Spleen (tissue), 11 donors: ENCODE measurements around the gene TNNT2. TPM values are rescaled to one million over a fixed set of nuclear protein-coding genes. Genes with fewer than 3 reads are reported as not detected.

ENCODE experiments used
- DNase-seq: peaks from one replicate; pipeline ENCODE4 v3.0.0-alpha.2; 2020
- H3K27ac ChIP-seq, 8 donors: fragments of 200-600 bp; sonication (generic) in 7 of 8; 1 replicate in 4 of 8; 2 replicates in 4 of 8; pipeline versions ENCODE4 v1.5.0 to v1.8.0; 2016 to 2021; ENCODE audit warnings: inconsistent platforms in 4 of 8, mild to moderate bottlenecking in 4 of 8, moderate library complexity in 1 of 8
- H3K27me3 ChIP-seq, 7 donors: fragments of 200-600 bp; sonication (generic) in 6 of 7; replicated peaks in 1 of 7; 1 replicate in 4 of 7; 2 replicates in 3 of 7; pipeline versions ENCODE4 v1.5.0 to v1.8.0; 2016 to 2021; ENCODE audit warnings: inconsistent platforms in 3 of 7, mild to moderate bottlenecking in 1 of 7
- H3K36me3 ChIP-seq, 6 donors: fragments of 200-600 bp; sonication (generic) in 5 of 6; 1 replicate in 4 of 6; 2 replicates in 2 of 6; pipeline versions ENCODE4 v1.5.0 to v1.8.0; 2016 to 2021; ENCODE audit warnings: inconsistent platforms in 2 of 6
- H3K4me1 ChIP-seq, 6 donors: fragments of 200-600 bp; sonication (generic) in 5 of 6; 1 replicate in 3 of 6; 2 replicates in 3 of 6; pipeline versions ENCODE4 v1.5.0 to v1.8.0; 2016 to 2021; ENCODE audit warnings: inconsistent platforms in 3 of 6
- H3K4me3 ChIP-seq, 8 donors: fragments of 200-600 bp; sonication (generic) in 7 of 8; 1 replicate in 4 of 8; 2 replicates in 4 of 8; pipeline versions ENCODE4 v1.5.0 to v1.8.0; 2016 to 2021; ENCODE audit warnings: inconsistent platforms in 4 of 8, mild to moderate bottlenecking in 4 of 8, moderate library complexity in 2 of 8
- H3K9me3 ChIP-seq, 8 donors: fragments of 200-600 bp; sonication (generic) in 7 of 8; 1 replicate in 4 of 8; 2 replicates in 4 of 8; pipeline versions ENCODE4 v1.5.0 to v1.8.0; 2016 to 2021; ENCODE audit warnings: inconsistent platforms in 4 of 8
- POLR2A ChIP-seq, 3 donors: fragments of 450-650 bp; IDR thresholded peaks; one replicate each; pipeline ENCODE4 v1.5.1; 2017; ENCODE audit warnings: antibody characterized with exemption in 3 of 3, mild to moderate bottlenecking in 1 of 3
- POLR2AphosphoS5 ChIP-seq, 3 donors: sonication (generic); formaldehyde crosslinking; IDR thresholded peaks; one replicate each; pipeline ENCODE4 v1.5.1; 2017; ENCODE audit warnings: antibody characterized with exemption in 3 of 3
- WGBS, 5 donors: extraction: QIAGEN DNeasy Blood & Tissue Kit in 3 of 5; methylation state at CpG; one replicate each; pipeline versions ENCODE4 v1.1.5 to v1.1.7; 2013 to 2018; 5-methylcytosine and 5-hydroxymethylcytosine counted together
- intact Hi-C: fragments of 100-400 bp; cut with DNase I; formaldehyde crosslinking; loops from one replicate; pipeline ENCODE4 v1.15.0; 2023; ENCODE audit warnings: low total_unique reads
- polyA plus RNA-seq, 3 donors: library from polyadenylated mRNA; stranded (reverse); fragments of 200-250 nt; gene quantifications; one replicate each; pipeline ENCODE4 v1.2.1, GENCODE V29; 2013
- total RNA-seq, 7 donors: library from RNA; depleted of rRNA in 3 of 7; stranded (reverse); fragments of >200 nt in 3 of 7; fragmentation: NEBNext Ultra II Directional in 4 of 7; extraction: Animal tissue kit (Norgen Biotek cat#: 25700) in 4 of 7; gene quantifications; one replicate each; pipeline versions ENCODE4 v1.1.0 to v1.2.1, GENCODE V29; 2016 to 2021
- TF ChIP-seq, protein P1 (sequence below), 11 experiments: fragments of 200-600 bp in 7 of 11; fragments of 450-650 bp in 4 of 11; sonication (generic) in 4 of 11; IDR thresholded peaks in 8 of 11; conservative IDR thresholded peaks in 3 of 11; 1 replicate in 7 of 11; 2 replicates in 4 of 11; pipeline versions ENCODE4 v1.4.0 to v1.8.0; 2016 to 2021; ENCODE audit warnings: antibody characterized with exemption in 11 of 11, inconsistent platforms in 4 of 11, mild to moderate bottlenecking in 1 of 11
- donor health status: healthy with polysubstance abuse.
- donor health status: DM: no; HTN: no; CAD: no; lungs with moderate emphysema.
- donor health status: DM: no; HTN: no; CAD: no.
- donor health status: Bipolar disorder and iron deficiency.
- donor health status: healthy.
- donor health status: DM: no; HTN: no; CAD: no.
- donor health status: DM: yes; HTN: yes; CAD: no.

Gene TNNT2
- total and polyA plus RNA-seq, 10 donors, result 0.41 to 3.8 (median 1.2) TPM; not detected in 5

DNA sequence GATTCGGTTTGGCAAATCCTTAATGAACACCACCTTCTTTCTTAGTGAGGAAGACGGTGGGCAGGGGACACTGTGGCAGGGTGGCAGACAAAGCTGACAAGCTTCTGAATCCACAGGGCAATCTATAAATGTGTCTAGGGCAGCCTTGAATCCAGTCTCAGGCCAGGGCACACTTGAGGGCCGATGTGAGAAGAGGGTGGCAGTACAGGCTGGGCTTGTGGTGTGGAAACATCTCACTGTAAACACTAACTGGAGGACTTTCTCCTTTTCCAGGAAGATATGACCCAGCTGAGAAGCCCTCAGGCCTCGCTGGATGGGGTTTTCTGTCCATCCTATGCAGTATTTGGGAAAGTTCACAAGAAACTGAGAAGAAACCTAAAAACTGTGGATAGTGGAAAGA lies 47.7 kb downstream of the TNNT2 start:
- WGBS, 5 donors, result 75 to 87% (median 84%) methylated on average over 4 of the region's 4 CpGs
- no peak overlapping the region for H3K27ac ChIP-seq
- H3K27me3 ChIP-seq, result peaks cover 0 to 6% (median 0%) of the 10 kb centered on the region in 7 donors
- intact Hi-C loops, result no loop called here
- no peaks in the 10 kb centered on the region for H3K9me3 ChIP-seq
- no peaks in the 10 kb centered on the region for H3K36me3 ChIP-seq
- no peak overlapping the region for H3K4me3 ChIP-seq
- TF ChIP-seq POLR2A (IDR thresholded peaks at IDR 0.05), result no peak
- TF ChIP-seq POLR2AphosphoS5 (IDR thresholded peaks at IDR 0.05), result no peak
- TF ChIP-seq, protein P1, sequence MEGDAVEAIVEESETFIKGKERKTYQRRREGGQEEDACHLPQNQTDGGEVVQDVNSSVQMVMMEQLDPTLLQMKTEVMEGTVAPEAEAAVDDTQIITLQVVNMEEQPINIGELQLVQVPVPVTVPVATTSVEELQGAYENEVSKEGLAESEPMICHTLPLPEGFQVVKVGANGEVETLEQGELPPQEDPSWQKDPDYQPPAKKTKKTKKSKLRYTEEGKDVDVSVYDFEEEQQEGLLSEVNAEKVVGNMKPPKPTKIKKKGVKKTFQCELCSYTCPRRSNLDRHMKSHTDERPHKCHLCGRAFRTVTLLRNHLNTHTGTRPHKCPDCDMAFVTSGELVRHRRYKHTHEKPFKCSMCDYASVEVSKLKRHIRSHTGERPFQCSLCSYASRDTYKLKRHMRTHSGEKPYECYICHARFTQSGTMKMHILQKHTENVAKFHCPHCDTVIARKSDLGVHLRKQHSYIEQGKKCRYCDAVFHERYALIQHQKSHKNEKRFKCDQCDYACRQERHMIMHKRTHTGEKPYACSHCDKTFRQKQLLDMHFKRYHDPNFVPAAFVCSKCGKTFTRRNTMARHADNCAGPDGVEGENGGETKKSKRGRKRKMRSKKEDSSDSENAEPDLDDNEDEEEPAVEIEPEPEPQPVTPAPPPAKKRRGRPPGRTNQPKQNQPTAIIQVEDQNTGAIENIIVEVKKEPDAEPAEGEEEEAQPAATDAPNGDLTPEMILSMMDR (IDR thresholded peaks at IDR 0.05 in 8 of 11, conservative IDR thresholded peaks at IDR 0.05 in 3 of 11), result no peak
- H3K4me1 ChIP-seq, result no peaks in the 10 kb centered on the region
- peak; percentile 41 for DNase-seq

DNA sequence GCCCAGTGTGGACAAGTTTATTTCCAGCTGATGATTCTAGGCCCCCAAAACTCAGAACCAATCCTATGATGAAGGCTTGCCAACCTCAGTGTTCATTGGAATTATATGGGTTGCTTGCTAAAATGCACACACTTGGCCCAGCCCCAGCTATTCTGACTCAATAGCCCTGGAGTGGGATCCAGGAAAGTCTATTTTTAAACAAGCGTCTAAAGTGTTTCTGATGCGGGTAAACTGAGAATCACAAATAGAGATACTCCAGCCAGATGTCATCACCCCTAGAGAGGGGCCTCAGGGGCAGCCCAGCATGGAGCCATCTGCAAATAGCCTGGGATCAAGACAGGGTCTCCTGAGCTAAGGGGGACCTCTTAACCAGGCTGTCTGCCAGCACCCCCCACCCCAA lies 48.2 kb downstream of the TNNT2 start:
- DNase-seq, result peak; percentile 15
- intact Hi-C loops, result no loop called here
- Histone ChIP-seq H3K4me3 (no peak overlapping the region), H3K9me3 (no peaks in the 10 kb centered on the region), H3K27me3 (peaks cover 0 to 6% (median 0%) of the 10 kb centered on the region in 7 donors), H3K4me1 (no peaks in the 10 kb centered on the region), H3K27ac (no peak overlapping the region), H3K36me3 (no peaks in the 10 kb centered on the region)
- TF ChIP-seq POLR2A (IDR thresholded peaks at IDR 0.05) (no peak), POLR2AphosphoS5 (IDR thresholded peaks at IDR 0.05) (no peak)
- TF ChIP-seq, protein P1 (IDR thresholded peaks at IDR 0.05 in 8 of 11, conservative IDR thresholded peaks at IDR 0.05 in 3 of 11), result no peak
- WGBS, 5 donors, result 80 to 96% (median 88%) methylated on average over 2 of the region's 2 CpGs

DNA sequence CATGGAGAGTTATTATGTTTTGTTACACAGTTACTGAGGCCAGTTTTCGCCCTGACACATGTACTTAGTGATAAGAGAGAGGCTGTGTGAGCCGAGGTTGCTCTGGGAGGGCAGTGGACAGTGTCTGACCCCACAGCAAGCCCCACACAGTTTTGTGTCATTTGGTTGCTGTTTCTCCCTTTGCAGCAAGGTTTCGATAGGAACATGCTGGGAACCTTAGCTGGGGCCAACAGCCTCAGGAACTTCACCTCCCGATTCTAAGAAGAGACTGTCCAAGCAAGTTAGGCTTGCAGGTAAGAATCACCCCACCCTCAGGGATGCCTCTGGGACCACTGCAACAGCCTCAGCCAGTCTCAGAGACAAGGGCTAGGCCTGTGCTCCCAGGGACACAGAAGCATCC lies 48.9 kb downstream of the TNNT2 start:
- H3K27ac ChIP-seq, result no peak overlapping the region
- WGBS, 5 donors, result 64 to 82% (median 77%) methylated on average over 4 of the region's 4 CpGs
- H3K9me3 ChIP-seq, result no peaks in the 10 kb centered on the region
- peaks cover 0 to 6% (median 0%) of the 10 kb centered on the region in 7 donors for H3K27me3 ChIP-seq
- no peak overlapping the region for H3K4me3 ChIP-seq
- TF ChIP-seq POLR2A (IDR thresholded peaks at IDR 0.05) (no peak), POLR2AphosphoS5 (IDR thresholded peaks at IDR 0.05) (no peak)
- TF ChIP-seq, protein P1 (IDR thresholded peaks at IDR 0.05 in 8 of 11, conservative IDR thresholded peaks at IDR 0.05 in 3 of 11), result no peak
- DNase-seq, result peak; percentile 47
- no peaks in the 10 kb centered on the region for H3K36me3 ChIP-seq
- intact Hi-C loops, result no loop called here
- no peaks in the 10 kb centered on the region for H3K4me1 ChIP-seq

DNA sequence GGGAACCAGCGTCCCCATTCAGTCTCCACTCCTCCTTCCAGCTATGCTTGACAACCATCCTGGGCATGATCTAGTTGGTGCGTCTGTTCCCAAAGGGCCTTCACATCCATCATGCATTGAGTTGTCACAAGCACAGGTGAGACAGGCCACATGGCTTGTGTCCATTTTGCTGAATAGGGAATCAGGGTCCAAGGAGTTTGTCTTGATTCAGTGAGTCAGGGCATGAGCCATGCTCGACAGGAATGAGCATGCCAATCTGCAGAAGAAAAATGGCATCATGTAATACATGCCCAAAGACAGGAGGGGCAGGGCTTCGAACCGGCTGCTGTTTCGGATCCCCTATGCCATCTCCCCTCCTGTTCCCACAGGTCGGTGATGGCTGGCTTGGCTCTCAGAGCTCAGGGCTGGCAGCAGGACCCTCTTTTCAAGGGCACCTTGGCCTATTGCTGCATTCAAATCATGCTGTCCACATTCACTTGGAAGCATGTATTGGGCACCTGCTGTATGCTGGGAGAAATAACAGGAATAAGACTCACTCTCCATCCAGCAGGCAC lies 49.7 kb downstream of the TNNT2 start:
- peaks cover 0 to 6% (median 0%) of the 10 kb centered on the region in 7 donors for H3K27me3 ChIP-seq
- WGBS, 5 donors, result 76 to 96% (median 90%) methylated on average over 7 of the region's 7 CpGs
- H3K27ac ChIP-seq, result no peak overlapping the region
- no peak overlapping the region for H3K4me3 ChIP-seq
- no peaks in the 10 kb centered on the region for H3K9me3 ChIP-seq
- peak; percentile 54 for DNase-seq
- no peaks in the 10 kb centered on the region for H3K36me3 ChIP-seq
- H3K4me1 ChIP-seq, result no peaks in the 10 kb centered on the region
- intact Hi-C loops, result no loop called here
- TF ChIP-seq, protein P1 (IDR thresholded peaks at IDR 0.05 in 8 of 11, conservative IDR thresholded peaks at IDR 0.05 in 3 of 11), result no peak
- TF ChIP-seq POLR2A (IDR thresholded peaks at IDR 0.05), result no peak
- no peak for TF ChIP-seq POLR2AphosphoS5 (IDR thresholded peaks at IDR 0.05)
